Loucy (cell line): ENCODE measurements around the gene ORAI1.

Experiments
- CTCF ChIP-seq: fragments of 200-600 bp; sonication (generic); conservative IDR thresholded peaks from 2 replicates; pipeline ENCODE4 v1.5.1; 2014; ENCODE audit warnings: mild to moderate bottlenecking, antibody characterized with exemption, low read length
- EZH2phosphoT487 ChIP-seq: fragments of 200-600 bp; IDR thresholded peaks from 2 replicates; pipeline ENCODE4 v1.6.1; 2018; ENCODE audit warnings: antibody characterized with exemption, mild to moderate bottlenecking, moderate library complexity, borderline replicate concordance

GRCh38 chr12:121579190-121579791 lies 47.0 kb upstream of the ORAI1 start:
- no peak for TF ChIP-seq EZH2phosphoT487
- TF ChIP-seq CTCF, result no peak
